Keratinocyte (primary cell): Measurements from ENCODE around the gene ACOT7. TPM values are rescaled to one million over a fixed set of nuclear protein-coding genes. Genes with fewer than 3 reads are reported as not detected.
A peak's percentile ranks its signal among the peaks of the same experiment; 100 is the strongest.

Experiments
- DNase-seq: peaks from one replicate; pipeline ENCODE4 v3.0.0-alpha.2; 2011; ENCODE audit warnings: low read depth, missing footprints, low spot score
- FAIRE-seq: peaks from 2 replicates; lab custom pipeline; 2011; peaks lifted over from hg19 to GRCh38; lab: Jason Lieb, UNC
- H2AFZ ChIP-seq: 2 replicates; pipeline ENCODE4 v1.6.0; 2012; ENCODE audit warnings: low read length, control low read depth, inconsistent platforms; ENCODE audit not compliant: control insufficient read depth
- H3K27ac ChIP-seq: 2 replicates; pipeline ENCODE4 v1.5.1; 2011; ENCODE audit warnings: low read length; ENCODE audit not compliant: control insufficient read depth, insufficient read depth
- H3K27me3 ChIP-seq: 3 replicates; pipeline ENCODE4 v1.6.0; 2011; ENCODE audit warnings: low read length; ENCODE audit not compliant: control insufficient read depth, insufficient read depth; ENCODE audit errors: extremely low read depth
- H3K36me3 ChIP-seq, 2 experiments: 2 replicates in 1 of 2; 3 replicates in 1 of 2; pipeline ENCODE4 v1.5.1; 2011; ENCODE audit warnings: low read length in 2 of 2, mild to moderate bottlenecking in 1 of 2; ENCODE audit not compliant: control insufficient read depth in 2 of 2, insufficient read depth in 2 of 2; ENCODE audit errors: extremely low read depth in 1 of 2
- H3K4me1 ChIP-seq: 3 replicates; pipeline ENCODE4 v1.5.1; 2011; ENCODE audit warnings: low read length; ENCODE audit not compliant: control insufficient read depth, insufficient read depth; ENCODE audit errors: extremely low read depth
- H3K4me2 ChIP-seq: 3 replicates; pipeline ENCODE4 v1.6.0; 2011; ENCODE audit warnings: low read depth, low read length; ENCODE audit not compliant: control insufficient read depth, insufficient read depth; ENCODE audit errors: extremely low read depth
- H3K4me3 ChIP-seq, 3 experiments: fragments of 200-600 bp in 1 of 3; sonication (generic) in 1 of 3; 2 replicates in 2 of 3; 3 replicates in 1 of 3; pipeline ENCODE4 v1.5.1; 2011 to 2016; ENCODE audit warnings: low read length in 3 of 3, mild to moderate bottlenecking in 3 of 3, control low read depth in 2 of 3, inconsistent platforms in 1 of 3, low read depth in 1 of 3, mixed read lengths in 1 of 3, mixed run types in 1 of 3, moderate library complexity in 1 of 3; ENCODE audit not compliant: control insufficient read depth in 2 of 3, insufficient read depth in 2 of 3; ENCODE audit errors: extremely low read depth in 1 of 3
- H3K79me2 ChIP-seq: 2 replicates; pipeline ENCODE4 v1.6.0; 2012; ENCODE audit warnings: low read length; ENCODE audit not compliant: control insufficient read depth, insufficient read depth
- H3K9ac ChIP-seq: 3 replicates; pipeline ENCODE4 v1.6.0; 2011; ENCODE audit warnings: low read length; ENCODE audit not compliant: control insufficient read depth, insufficient read depth; ENCODE audit errors: extremely low read depth
- H3K9me1 ChIP-seq: 3 replicates; pipeline ENCODE4 v1.6.0; 2011; ENCODE audit warnings: low read length; ENCODE audit not compliant: control insufficient read depth, insufficient read depth; ENCODE audit errors: extremely low read depth
- H3K9me3 ChIP-seq: 2 replicates; pipeline ENCODE4 v1.5.1; 2012; ENCODE audit warnings: low read depth, low read length; ENCODE audit not compliant: control insufficient read depth
- H4K20me1 ChIP-seq: 3 replicates; pipeline ENCODE4 v1.6.0; 2011; ENCODE audit warnings: low read length; ENCODE audit not compliant: control insufficient read depth, insufficient read depth; ENCODE audit errors: extremely low read depth
- EZH2 ChIP-seq: IDR thresholded peaks from one replicate; pipeline ENCODE4 v1.6.1; 2012; ENCODE audit warnings: inconsistent platforms, mild to moderate bottlenecking, low read length, moderate library complexity
- dilution Hi-C: fragments of 300-500 bp; cut with MboI; formaldehyde crosslinking; loops from one replicate; pipeline ENCODE4 v1.7.0; 2020; ENCODE audit warnings: low sequenced_read_pairs; ENCODE audit not compliant: extremely low pct_ligation_motif_present
- polyA minus RNA-seq, 3 experiments: library from RNA; depleted of rRNA, polyadenylated mRNA; stranded (reverse); fragments of >200 nt; gene quantifications; 1 replicate in 1 of 3; 2 replicates in 1 of 3; 3 replicates in 1 of 3; pipeline ENCODE4 v1.2.3, GENCODE V29; 2011
- polyA plus RNA-seq, 5 experiments: library from polyadenylated mRNA; depleted of rRNA in 3 of 5; stranded (reverse) in 3 of 5; stranded (forward) in 1 of 5; unstranded in 1 of 5; fragments of >200 nt; gene quantifications; 1 replicate in 1 of 5; 2 replicates in 3 of 5; 3 replicates in 1 of 5; pipeline versions ENCODE4 v1.2.1 to v1.2.3, GENCODE V29; 2011 to 2012; ENCODE audit warnings: missing spikeins in 2 of 5, low read depth in 1 of 5, low replicate concordance in 1 of 5
- TF ChIP-seq, protein P1 (sequence below), 3 experiments: IDR thresholded peaks in 1 of 3; conservative IDR thresholded peaks in 1 of 3; optimal IDR thresholded peaks in 1 of 3; 2 replicates in 2 of 3; 3 replicates in 1 of 3; pipeline versions ENCODE3 to v1.5.1; 2011; ENCODE audit warnings: low read length in 3 of 3, mild to moderate bottlenecking in 3 of 3, moderate library complexity in 2 of 3, control low read depth in 1 of 3, inconsistent platforms in 1 of 3; ENCODE audit not compliant: insufficient read depth in 2 of 3; ENCODE audit errors: extremely low read depth in 1 of 3

The ACOT7 gene, protein sequence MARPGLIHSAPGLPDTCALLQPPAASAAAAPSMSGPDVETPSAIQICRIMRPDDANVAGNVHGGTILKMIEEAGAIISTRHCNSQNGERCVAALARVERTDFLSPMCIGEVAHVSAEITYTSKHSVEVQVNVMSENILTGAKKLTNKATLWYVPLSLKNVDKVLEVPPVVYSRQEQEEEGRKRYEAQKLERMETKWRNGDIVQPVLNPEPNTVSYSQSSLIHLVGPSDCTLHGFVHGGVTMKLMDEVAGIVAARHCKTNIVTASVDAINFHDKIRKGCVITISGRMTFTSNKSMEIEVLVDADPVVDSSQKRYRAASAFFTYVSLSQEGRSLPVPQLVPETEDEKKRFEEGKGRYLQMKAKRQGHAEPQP
- polyA plus RNA-seq (195 to 349 TPM (median 226 TPM) in 3 replicates), polyA minus RNA-seq (126 to 203 TPM (median 149 TPM) in 3 replicates)
- polyA plus RNA-seq (2011; ENCODE audit: low read depth), result 45.1 TPM
- polyA plus RNA-seq (2011; cell fraction: cytosol; rRNA removed), result 181 and 317 TPM in 2 replicates
- 182 and 242 TPM in 2 replicates for polyA plus RNA-seq (2011; cell fraction: nucleus; rRNA removed)
- 89.4 and 275 TPM in 2 replicates for polyA plus RNA-seq (2012; ENCODE audit: low replicate concordance)
- 156 TPM for polyA minus RNA-seq (2011; cell fraction: cytosol; rRNA and poly(A)+ RNA removed)
- polyA minus RNA-seq (2011; cell fraction: nucleus; rRNA and poly(A)+ RNA removed), result 79.8 and 80.3 TPM in 2 replicates

DNA sequence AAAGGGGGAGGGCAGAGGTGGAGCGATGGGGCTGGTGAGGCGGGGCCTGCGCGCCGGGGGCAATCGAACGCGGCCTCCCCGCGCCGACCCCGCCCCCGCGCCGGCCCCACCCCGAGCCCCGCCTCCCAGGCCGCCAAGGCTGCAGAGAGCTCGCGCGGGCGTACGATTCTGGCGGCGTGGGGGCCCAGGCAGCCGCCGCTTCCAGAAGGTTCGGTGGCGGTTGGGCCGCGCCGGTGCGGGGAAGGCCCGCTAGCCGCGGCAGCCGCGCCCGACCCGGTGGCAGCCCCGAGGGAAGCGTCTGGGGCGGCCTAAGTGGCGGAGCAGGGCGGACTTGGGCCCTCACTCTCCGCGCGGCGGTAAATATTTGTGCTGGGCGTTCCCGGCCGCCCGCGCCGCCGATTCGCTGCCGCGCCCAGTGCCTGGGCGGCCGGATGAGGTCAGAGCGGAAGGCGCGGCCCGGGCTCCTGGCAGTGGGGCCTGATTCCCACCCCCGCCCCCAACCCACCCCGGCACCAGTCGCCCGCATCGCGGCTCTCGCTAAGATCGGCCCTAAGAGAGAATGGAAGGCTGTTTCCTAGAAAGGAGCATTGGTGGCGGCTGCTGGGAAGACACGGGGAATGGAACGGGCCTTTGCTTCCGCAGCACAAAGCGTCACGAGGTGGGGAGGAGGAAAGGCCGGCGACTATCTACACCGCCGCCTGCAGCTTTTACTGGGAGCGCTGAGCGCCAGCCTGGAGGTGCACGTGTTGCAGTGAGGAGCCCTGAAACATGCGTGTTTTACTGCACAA, at the start of gene ACOT7:
Gene ACOT7 (minus strand): TSS at position 368 of the 788 bp plus-strand sequence. CDS start 368 bp downstream, outside the sequence.
- FAIRE-seq (no peak), DNase-seq (no peak)
- TF ChIP-seq EZH2, result no peak
- TF ChIP-seq, protein P1, sequence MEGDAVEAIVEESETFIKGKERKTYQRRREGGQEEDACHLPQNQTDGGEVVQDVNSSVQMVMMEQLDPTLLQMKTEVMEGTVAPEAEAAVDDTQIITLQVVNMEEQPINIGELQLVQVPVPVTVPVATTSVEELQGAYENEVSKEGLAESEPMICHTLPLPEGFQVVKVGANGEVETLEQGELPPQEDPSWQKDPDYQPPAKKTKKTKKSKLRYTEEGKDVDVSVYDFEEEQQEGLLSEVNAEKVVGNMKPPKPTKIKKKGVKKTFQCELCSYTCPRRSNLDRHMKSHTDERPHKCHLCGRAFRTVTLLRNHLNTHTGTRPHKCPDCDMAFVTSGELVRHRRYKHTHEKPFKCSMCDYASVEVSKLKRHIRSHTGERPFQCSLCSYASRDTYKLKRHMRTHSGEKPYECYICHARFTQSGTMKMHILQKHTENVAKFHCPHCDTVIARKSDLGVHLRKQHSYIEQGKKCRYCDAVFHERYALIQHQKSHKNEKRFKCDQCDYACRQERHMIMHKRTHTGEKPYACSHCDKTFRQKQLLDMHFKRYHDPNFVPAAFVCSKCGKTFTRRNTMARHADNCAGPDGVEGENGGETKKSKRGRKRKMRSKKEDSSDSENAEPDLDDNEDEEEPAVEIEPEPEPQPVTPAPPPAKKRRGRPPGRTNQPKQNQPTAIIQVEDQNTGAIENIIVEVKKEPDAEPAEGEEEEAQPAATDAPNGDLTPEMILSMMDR (optimal IDR thresholded peaks at IDR 0.05 in 1 of 3, IDR thresholded peaks at IDR 0.05 in 1 of 3, conservative IDR thresholded peaks at IDR 0.05 in 1 of 3; ENCODE audit: extremely low read depth in 1 of 3, insufficient read depth in 2 of 3, low read length in 3 of 3), result peak; percentile 13 to 47 (median 36)
- peak within 1 kb of the TSS; percentile 98 for H3K4me2 ChIP-seq
- peak within 1 kb of the TSS; percentile 88 for H3K9ac ChIP-seq
- dilution Hi-C loops, result no loop called here
- H3K36me3 ChIP-seq, result no peaks in the 10 kb centered on the region
- no peaks in the 10 kb centered on the region for H3K27me3 ChIP-seq
- peak within 1 kb of the TSS; percentile 67 for H2AFZ ChIP-seq
- H4K20me1 ChIP-seq, result peaks cover 3% of the 10 kb centered on the region
- H3K4me3 ChIP-seq, result peak within 1 kb of the TSS; percentile 59 to 97 (median 86)
- no peaks in the 10 kb centered on the region for H3K9me3 ChIP-seq
- peaks cover 39% of the 10 kb centered on the region for H3K79me2 ChIP-seq
- H3K27ac ChIP-seq, result peak within 1 kb of the TSS; percentile 91
- H3K4me1 ChIP-seq, result peaks cover 22% of the 10 kb centered on the region
- no peaks in the 10 kb centered on the region for H3K9me1 ChIP-seq

DNA sequence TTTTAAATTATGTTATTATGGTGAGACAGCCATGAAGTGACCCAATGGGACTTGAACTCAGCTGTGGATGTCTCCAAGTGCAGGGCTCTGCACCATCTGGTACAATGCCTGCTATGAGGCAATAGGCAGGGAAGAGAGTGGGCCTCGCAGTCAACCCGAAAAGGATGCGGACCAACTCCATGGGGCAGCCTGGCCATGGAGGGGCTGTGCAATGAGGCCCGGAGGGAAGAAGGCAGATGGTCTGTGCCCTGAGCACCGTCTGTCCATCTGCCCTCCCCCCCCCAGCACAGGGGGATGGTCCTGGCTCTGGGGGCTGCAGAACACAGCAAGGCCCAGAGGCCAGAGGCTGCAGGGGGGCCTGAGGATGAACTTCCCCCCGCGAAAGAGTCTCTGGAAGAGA, 48.0 kb upstream of the ACOT7 start:
- H2AFZ ChIP-seq, result no peak overlapping the region
- H3K9me3 ChIP-seq, result no peaks in the 10 kb centered on the region
- H3K27ac ChIP-seq, result no peak overlapping the region
- no peak overlapping the region for H3K4me2 ChIP-seq
- DNase-seq (no peak), FAIRE-seq (no peak)
- no peaks in the 10 kb centered on the region for H3K9me1 ChIP-seq
- TF ChIP-seq, protein P1 (optimal IDR thresholded peaks at IDR 0.05 in 1 of 3, IDR thresholded peaks at IDR 0.05 in 1 of 3, conservative IDR thresholded peaks at IDR 0.05 in 1 of 3; ENCODE audit: extremely low read depth in 1 of 3, insufficient read depth in 2 of 3, low read length in 3 of 3), result no peak
- TF ChIP-seq EZH2, result no peak
- no peak overlapping the region for H3K4me3 ChIP-seq
- H3K9ac ChIP-seq, result no peak overlapping the region
- peaks cover 3% of the 10 kb centered on the region for H3K27me3 ChIP-seq
- dilution Hi-C loops, result no loop called here
- H3K36me3 ChIP-seq, result no peaks in the 10 kb centered on the region
- H3K79me2 ChIP-seq, result no peaks in the 10 kb centered on the region
- H4K20me1 ChIP-seq, result no peaks in the 10 kb centered on the region
- H3K4me1 ChIP-seq, result no peaks in the 10 kb centered on the region
